ENCODE measurements around the gene TDRD15.

Gene TDRD15

DNA sequence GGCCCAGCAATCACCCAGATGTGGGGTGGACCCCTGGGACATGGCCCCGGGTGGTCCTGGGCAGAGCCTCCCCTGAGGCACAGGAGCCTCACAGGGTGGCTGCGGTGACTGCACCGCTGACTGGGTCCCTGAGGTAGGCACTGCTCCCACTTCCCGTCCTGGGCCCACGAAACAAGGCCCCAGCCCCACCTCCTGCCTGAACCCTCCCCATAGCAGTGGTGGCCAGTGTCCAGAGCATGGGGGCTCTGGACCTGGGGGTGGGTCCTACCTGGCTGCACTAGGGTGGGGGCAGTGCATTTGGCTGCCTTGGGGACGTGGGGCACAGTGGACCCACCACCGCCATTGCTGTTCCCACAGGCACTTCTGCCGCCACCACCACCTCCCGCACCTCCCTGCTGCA, 39.4 kb downstream of the TDRD15 start (continued):
- TF ChIP-seq ZNF221 (tag by site-specific recombination; IDR thresholded peaks at IDR 0.05; ENCODE audit: borderline replicate concordance) (no peak), ZNF223 (tag by site-specific recombination; IDR thresholded peaks at IDR 0.05) (no peak), ZBTB48 (tag by site-specific recombination; IDR thresholded peaks at IDR 0.05) (no peak), ZNF549 (tag by site-specific recombination; IDR thresholded peaks at IDR 0.05) (no peak)

DNA sequence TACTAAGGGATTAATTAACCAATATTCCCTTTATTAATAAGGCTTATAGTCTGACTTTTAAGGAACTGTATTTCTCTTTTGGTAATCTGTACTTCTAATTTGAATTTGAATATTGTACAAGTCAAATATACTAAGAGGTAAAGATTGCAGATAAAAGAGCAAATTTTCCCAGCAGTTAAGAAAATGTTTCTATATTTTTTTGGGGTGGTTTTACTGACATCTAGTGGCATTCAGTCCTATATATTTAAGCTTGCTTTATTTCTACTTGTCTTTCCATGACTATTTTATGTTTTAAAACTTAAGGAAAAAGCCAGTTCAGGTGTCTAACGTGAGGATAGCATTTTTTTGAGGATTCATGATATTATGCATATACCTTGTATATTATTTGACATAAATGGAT, 41.6 kb downstream of the TDRD15 start:
- TF ChIP-seq, protein P1, sequence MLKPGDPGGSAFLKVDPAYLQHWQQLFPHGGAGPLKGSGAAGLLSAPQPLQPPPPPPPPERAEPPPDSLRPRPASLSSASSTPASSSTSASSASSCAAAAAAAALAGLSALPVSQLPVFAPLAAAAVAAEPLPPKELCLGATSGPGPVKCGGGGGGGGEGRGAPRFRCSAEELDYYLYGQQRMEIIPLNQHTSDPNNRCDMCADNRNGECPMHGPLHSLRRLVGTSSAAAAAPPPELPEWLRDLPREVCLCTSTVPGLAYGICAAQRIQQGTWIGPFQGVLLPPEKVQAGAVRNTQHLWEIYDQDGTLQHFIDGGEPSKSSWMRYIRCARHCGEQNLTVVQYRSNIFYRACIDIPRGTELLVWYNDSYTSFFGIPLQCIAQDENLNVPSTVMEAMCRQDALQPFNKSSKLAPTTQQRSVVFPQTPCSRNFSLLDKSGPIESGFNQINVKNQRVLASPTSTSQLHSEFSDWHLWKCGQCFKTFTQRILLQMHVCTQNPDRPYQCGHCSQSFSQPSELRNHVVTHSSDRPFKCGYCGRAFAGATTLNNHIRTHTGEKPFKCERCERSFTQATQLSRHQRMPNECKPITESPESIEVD (tag by site-specific recombination; IDR thresholded peaks at IDR 0.05) = no peak
- TF ChIP-seq ZNF768 (tag by site-specific recombination; IDR thresholded peaks at IDR 0.05) (no peak), GFI1B (tag by site-specific recombination; IDR thresholded peaks at IDR 0.05) (no peak), ZBTB48 (tag by site-specific recombination; IDR thresholded peaks at IDR 0.05) (no peak), ZNF169 (tag by site-specific recombination; IDR thresholded peaks at IDR 0.05) (no peak), ZNF664 (tag by site-specific recombination; IDR thresholded peaks at IDR 0.05) (no peak), BCL11B (tag by site-specific recombination; IDR thresholded peaks at IDR 0.05; ENCODE audit: low read depth) (no peak), ZNF366 (tag by site-specific recombination; conservative IDR thresholded peaks at IDR 0.05) (no peak), ZNF341 (tag by site-specific recombination; IDR thresholded peaks at IDR 0.05; ENCODE audit: low read depth) (no peak), ZNF621 (tag by site-specific recombination; IDR thresholded peaks at IDR 0.05) (no peak), GLIS2 (tag by site-specific recombination; IDR thresholded peaks at IDR 0.05) (no peak)
- TF ChIP-seq, protein P2, sequence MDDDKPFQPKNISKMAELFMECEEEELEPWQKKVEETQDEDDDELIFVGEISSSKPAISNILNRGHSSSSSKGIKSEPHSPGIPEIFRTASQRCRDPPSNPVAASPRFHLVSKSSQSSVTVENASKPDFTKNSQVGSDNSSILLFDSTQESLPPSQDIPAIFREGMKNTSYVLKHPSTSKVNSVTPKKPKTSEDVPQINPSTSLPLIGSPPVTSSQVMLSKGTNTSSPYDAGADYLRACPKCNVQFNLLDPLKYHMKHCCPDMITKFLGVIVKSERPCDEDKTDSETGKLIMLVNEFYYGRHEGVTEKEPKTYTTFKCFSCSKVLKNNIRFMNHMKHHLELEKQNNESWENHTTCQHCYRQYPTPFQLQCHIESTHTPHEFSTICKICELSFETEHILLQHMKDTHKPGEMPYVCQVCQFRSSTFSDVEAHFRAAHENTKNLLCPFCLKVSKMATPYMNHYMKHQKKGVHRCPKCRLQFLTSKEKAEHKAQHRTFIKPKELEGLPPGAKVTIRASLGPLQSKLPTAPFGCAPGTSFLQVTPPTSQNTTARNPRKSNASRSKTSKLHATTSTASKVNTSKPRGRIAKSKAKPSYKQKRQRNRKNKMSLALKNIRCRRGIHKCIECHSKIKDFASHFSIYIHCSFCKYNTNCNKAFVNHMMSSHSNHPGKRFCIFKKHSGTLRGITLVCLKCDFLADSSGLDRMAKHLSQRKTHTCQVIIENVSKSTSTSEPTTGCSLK (tag by site-specific recombination; IDR thresholded peaks at IDR 0.05) = no peak
- TF ChIP-seq, protein P3, sequence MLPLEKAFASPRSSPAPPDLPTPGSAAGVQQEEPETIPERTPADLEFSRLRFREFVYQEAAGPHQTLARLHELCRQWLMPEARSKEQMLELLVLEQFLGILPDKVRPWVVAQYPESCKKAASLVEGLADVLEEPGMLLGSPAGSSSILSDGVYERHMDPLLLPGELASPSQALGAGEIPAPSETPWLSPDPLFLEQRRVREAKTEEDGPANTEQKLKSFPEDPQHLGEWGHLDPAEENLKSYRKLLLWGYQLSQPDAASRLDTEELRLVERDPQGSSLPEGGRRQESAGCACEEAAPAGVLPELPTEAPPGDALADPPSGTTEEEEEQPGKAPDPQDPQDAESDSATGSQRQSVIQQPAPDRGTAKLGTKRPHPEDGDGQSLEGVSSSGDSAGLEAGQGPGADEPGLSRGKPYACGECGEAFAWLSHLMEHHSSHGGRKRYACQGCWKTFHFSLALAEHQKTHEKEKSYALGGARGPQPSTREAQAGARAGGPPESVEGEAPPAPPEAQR (tag by site-specific recombination; IDR thresholded peaks at IDR 0.05) = no peak
- TF ChIP-seq, protein P4, sequence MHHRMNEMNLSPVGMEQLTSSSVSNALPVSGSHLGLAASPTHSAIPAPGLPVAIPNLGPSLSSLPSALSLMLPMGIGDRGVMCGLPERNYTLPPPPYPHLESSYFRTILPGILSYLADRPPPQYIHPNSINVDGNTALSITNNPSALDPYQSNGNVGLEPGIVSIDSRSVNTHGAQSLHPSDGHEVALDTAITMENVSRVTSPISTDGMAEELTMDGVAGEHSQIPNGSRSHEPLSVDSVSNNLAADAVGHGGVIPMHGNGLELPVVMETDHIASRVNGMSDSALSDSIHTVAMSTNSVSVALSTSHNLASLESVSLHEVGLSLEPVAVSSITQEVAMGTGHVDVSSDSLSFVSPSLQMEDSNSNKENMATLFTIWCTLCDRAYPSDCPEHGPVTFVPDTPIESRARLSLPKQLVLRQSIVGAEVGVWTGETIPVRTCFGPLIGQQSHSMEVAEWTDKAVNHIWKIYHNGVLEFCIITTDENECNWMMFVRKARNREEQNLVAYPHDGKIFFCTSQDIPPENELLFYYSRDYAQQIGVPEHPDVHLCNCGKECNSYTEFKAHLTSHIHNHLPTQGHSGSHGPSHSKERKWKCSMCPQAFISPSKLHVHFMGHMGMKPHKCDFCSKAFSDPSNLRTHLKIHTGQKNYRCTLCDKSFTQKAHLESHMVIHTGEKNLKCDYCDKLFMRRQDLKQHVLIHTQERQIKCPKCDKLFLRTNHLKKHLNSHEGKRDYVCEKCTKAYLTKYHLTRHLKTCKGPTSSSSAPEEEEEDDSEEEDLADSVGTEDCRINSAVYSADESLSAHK (tag by site-specific recombination; IDR thresholded peaks at IDR 0.05) = no peak
- ChIA-PET POLR2A (no interaction called here), CTCF (interaction anchor here (0.6 to 1.1 kb wide), 8 partner anchors 11 to 1462 kb away, joined by 3 to 5 read pairs (median 3); no protein-coding TSS in a partner anchor)
- no peak overlapping the region for H3K27ac ChIP-seq (ENCODE audit: extremely low read depth, low read depth, low read length)
- H3K9me3 ChIP-seq (ENCODE audit: control insufficient read depth, insufficient read depth, low read depth, low read length) = no peaks in the 10 kb centered on the region
- H3K4me3 ChIP-seq (ENCODE audit: low read depth, low read length) = no peak overlapping the region
- H3K4me1 ChIP-seq (ENCODE audit: control insufficient read depth, insufficient read depth, low read length) = no peaks in the 10 kb centered on the region
- H3K36me3 ChIP-seq (ENCODE audit: control insufficient read depth in 2 of 2, insufficient read depth in 1 of 2, low read length in 2 of 2) = no peaks in the 10 kb centered on the region
